ENCODE measurements around the gene GUK1. TPM values are rescaled to one million over a fixed set of nuclear protein-coding genes. Genes with fewer than 3 reads are reported as not detected.

GUK1 gene
- total and polyA plus RNA-seq, 2 of the 4 experiments (the other 2 are of a cell fraction), result 465 to 548 TPM

DNA sequence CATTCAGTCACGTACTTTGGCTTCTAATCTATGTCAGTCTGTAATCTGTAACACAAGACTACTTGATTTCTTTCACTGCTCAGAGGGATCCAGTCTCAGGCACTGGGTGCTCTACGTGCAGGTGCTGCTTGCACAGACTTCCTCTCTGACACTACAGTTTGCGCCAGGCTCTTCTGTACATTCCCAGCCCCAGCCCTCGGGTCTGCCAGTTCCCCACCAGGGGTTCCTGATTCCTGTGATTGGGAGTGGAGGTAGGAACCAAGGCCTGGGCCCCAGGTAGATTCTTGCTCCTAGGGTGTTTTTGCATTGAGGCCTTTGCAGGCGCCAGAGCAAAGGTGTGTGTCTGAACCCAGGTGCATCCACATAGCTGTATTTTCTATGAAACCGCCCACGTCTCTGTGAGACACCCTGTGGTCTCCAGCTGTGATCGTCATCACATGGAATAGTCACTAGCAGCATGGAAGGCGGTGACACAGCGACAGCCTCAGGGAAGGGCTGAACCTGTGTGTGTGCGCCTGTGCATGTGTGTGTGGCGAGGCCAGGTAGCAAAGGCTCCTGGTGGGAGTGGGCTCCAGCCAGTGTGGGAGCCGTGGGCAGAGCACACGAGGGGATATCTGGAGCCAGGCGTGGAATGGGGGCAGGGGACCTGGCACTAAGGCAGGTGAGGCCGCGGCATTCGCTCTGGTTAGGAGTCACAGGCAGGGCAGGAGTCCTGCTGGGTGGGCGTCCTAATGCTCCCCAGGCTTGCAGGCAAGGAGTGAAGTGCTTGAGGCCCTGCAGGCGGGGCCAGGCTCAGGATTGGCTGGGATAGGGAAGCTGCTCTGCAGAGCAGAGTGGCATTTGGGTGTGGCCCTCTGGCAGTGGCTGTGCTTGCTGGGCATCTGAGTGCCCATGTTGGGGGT is 14.8 kb downstream of the GUK1 start:
- Histone ChIP-seq H2BK20ac (ENCODE audit: low read depth, low read length) (no peak overlapping the region), H3K27me3 (ENCODE audit: control insufficient read depth, insufficient read depth, low read length) (no peaks in the 10 kb centered on the region), H3K27ac (ENCODE audit: insufficient read depth, low read length) (no peak overlapping the region), H2BK120ac (ENCODE audit: low read depth, low read length) (no peak overlapping the region), H2AK9ac (replicated peaks; ENCODE audit: low read depth, low read length, poor library complexity) (no peak overlapping the region), H4K5ac (ENCODE audit: low read depth, low read length) (no peak overlapping the region), H3K14ac (replicated peaks; ENCODE audit: low read depth, low read length) (no peak overlapping the region), H3K9me3 (ENCODE audit: control insufficient read depth, insufficient read depth, low read length) (no peaks in the 10 kb centered on the region), H4K91ac (ENCODE audit: insufficient read depth, low read depth, low read length) (no peak overlapping the region), H2BK15ac (ENCODE audit: low read depth, low read length) (no peak overlapping the region), H3K36me3 (ENCODE audit: control insufficient read depth, insufficient read depth, low read length) (no peaks in the 10 kb centered on the region), H2BK5ac (ENCODE audit: low read depth, low read length, poor library complexity, severe bottlenecking) (no peak overlapping the region), H3K56ac (ENCODE audit: extremely low read depth, insufficient read depth, low read length) (no peak overlapping the region), H3K4ac (ENCODE audit: low read depth, low read length) (no peak overlapping the region), H3K9ac (ENCODE audit: low read depth, low read length) (no peak overlapping the region), H3K79me1 (ENCODE audit: low read depth in 1 of 2, low read length in 2 of 2) (peaks cover 10 to 28% of the 10 kb centered on the region in 2 experiments), H3K18ac (ENCODE audit: low read depth, low read length) (no peak overlapping the region), H2AK5ac (ENCODE audit: low read depth, low read length) (no peak overlapping the region), H2AFZ (replicated peaks; ENCODE audit: low read length, poor library complexity) (no peak overlapping the region), H3K23ac (ENCODE audit: low read depth, low read length) (no peak overlapping the region), H3K4me1 (ENCODE audit: control insufficient read depth, insufficient read depth, low read length) (peaks cover 14% of the 10 kb centered on the region), H4K20me1 (ENCODE audit: insufficient read depth, low read length) (peaks cover 7% of the 10 kb centered on the region; the same call in 1 of the 2 replicates), H3K9me1 (ENCODE audit: insufficient read depth, low read length) (peaks cover 16% of the 10 kb centered on the region), H3K4me3 (ENCODE audit: insufficient read depth, low read depth, low read length) (no peak overlapping the region), H4K8ac (ENCODE audit: low read depth in 2 of 2, low read length in 2 of 2) (no peak overlapping the region), H3K4me2 (ENCODE audit: low read depth, low read length) (no peak overlapping the region)
- in situ Hi-C loops (cut with MboI; ENCODE audit: low sequenced_read_pairs) (no loop called here), dilution Hi-C loops (cut with HindIII; ENCODE audit: low sequenced_read_pairs, unreplicated experiment) (no loop called here), intact Hi-C loops (cut with micrococcal nuclease) (no loop called here)
- ChIA-PET POLR2A (ENCODE audit: unreplicated experiment) (no interaction called here), CTCF (no interaction called here)
- DNase-seq (no peak), ATAC-seq (ENCODE audit: low read depth) (no peak)
- BruUV-seq (replicated peaks), result no TSS peak
- 83% methylated on average over 13 of the region's 20 CpGs; no CpG with 5 or more reads in 1 of the 2 experiments for WGBS, 2 experiments (ENCODE audit: extremely low coverage in 2 of 2, insufficient read length in 1 of 2)
- TF ChIP-seq CTCF (conservative IDR thresholded peaks at IDR 0.05; ENCODE audit: low read depth, low read length), result no peak
- TF ChIP-seq CEBPB (IDR thresholded peaks at IDR 0.05; ENCODE audit: low read depth, low read length), result no peak
- TF ChIP-seq NFE2L2 (IDR thresholded peaks at IDR 0.05; ENCODE audit: low read depth, low read length), result no peak
- TF ChIP-seq RAD21 (IDR thresholded peaks at IDR 0.05; ENCODE audit: low read length), result no peak
